Keratinocyte (primary cell): ENCODE measurements around the gene SLC66A1. TPM values are rescaled to one million over a fixed set of nuclear protein-coding genes. Genes with fewer than 3 reads are reported as not detected.

Source experiments
- DNase-seq: peaks from one replicate; pipeline ENCODE4 v3.0.0-alpha.2; 2011; ENCODE audit warnings: low read depth, missing footprints, low spot score
- FAIRE-seq: peaks from 2 replicates; lab custom pipeline; 2011; peaks lifted over from hg19 to GRCh38; lab: Jason Lieb, UNC
- H2AFZ ChIP-seq: 2 replicates; pipeline ENCODE4 v1.6.0; 2012; ENCODE audit warnings: low read length, control low read depth, inconsistent platforms; ENCODE audit not compliant: control insufficient read depth
- H3K27ac ChIP-seq: 2 replicates; pipeline ENCODE4 v1.5.1; 2011; ENCODE audit warnings: low read length; ENCODE audit not compliant: control insufficient read depth, insufficient read depth
- H3K27me3 ChIP-seq: 3 replicates; pipeline ENCODE4 v1.6.0; 2011; ENCODE audit warnings: low read length; ENCODE audit not compliant: control insufficient read depth, insufficient read depth; ENCODE audit errors: extremely low read depth
- H3K36me3 ChIP-seq, 2 experiments: 2 replicates in 1 of 2; 3 replicates in 1 of 2; pipeline ENCODE4 v1.5.1; 2011; ENCODE audit warnings: low read length in 2 of 2, mild to moderate bottlenecking in 1 of 2; ENCODE audit not compliant: control insufficient read depth in 2 of 2, insufficient read depth in 2 of 2; ENCODE audit errors: extremely low read depth in 1 of 2
- H3K4me1 ChIP-seq: 3 replicates; pipeline ENCODE4 v1.5.1; 2011; ENCODE audit warnings: low read length; ENCODE audit not compliant: control insufficient read depth, insufficient read depth; ENCODE audit errors: extremely low read depth
- H3K4me2 ChIP-seq: 3 replicates; pipeline ENCODE4 v1.6.0; 2011; ENCODE audit warnings: low read depth, low read length; ENCODE audit not compliant: control insufficient read depth, insufficient read depth; ENCODE audit errors: extremely low read depth
- H3K4me3 ChIP-seq, 3 experiments: fragments of 200-600 bp in 1 of 3; sonication (generic) in 1 of 3; 2 replicates in 2 of 3; 3 replicates in 1 of 3; pipeline ENCODE4 v1.5.1; 2011 to 2016; ENCODE audit warnings: low read length in 3 of 3, mild to moderate bottlenecking in 3 of 3, control low read depth in 2 of 3, inconsistent platforms in 1 of 3, low read depth in 1 of 3, mixed read lengths in 1 of 3, mixed run types in 1 of 3, moderate library complexity in 1 of 3; ENCODE audit not compliant: control insufficient read depth in 2 of 3, insufficient read depth in 2 of 3; ENCODE audit errors: extremely low read depth in 1 of 3
- H3K79me2 ChIP-seq: 2 replicates; pipeline ENCODE4 v1.6.0; 2012; ENCODE audit warnings: low read length; ENCODE audit not compliant: control insufficient read depth, insufficient read depth
- H3K9ac ChIP-seq: 3 replicates; pipeline ENCODE4 v1.6.0; 2011; ENCODE audit warnings: low read length; ENCODE audit not compliant: control insufficient read depth, insufficient read depth; ENCODE audit errors: extremely low read depth
- H3K9me1 ChIP-seq: 3 replicates; pipeline ENCODE4 v1.6.0; 2011; ENCODE audit warnings: low read length; ENCODE audit not compliant: control insufficient read depth, insufficient read depth; ENCODE audit errors: extremely low read depth
- H3K9me3 ChIP-seq: 2 replicates; pipeline ENCODE4 v1.5.1; 2012; ENCODE audit warnings: low read depth, low read length; ENCODE audit not compliant: control insufficient read depth
- H4K20me1 ChIP-seq: 3 replicates; pipeline ENCODE4 v1.6.0; 2011; ENCODE audit warnings: low read length; ENCODE audit not compliant: control insufficient read depth, insufficient read depth; ENCODE audit errors: extremely low read depth
- CTCF ChIP-seq, 3 experiments: IDR thresholded peaks in 1 of 3; conservative IDR thresholded peaks in 1 of 3; optimal IDR thresholded peaks in 1 of 3; 2 replicates in 2 of 3; 3 replicates in 1 of 3; pipeline versions ENCODE3 to v1.5.1; 2011; ENCODE audit warnings: low read length in 3 of 3, mild to moderate bottlenecking in 3 of 3, moderate library complexity in 2 of 3, control low read depth in 1 of 3, inconsistent platforms in 1 of 3; ENCODE audit not compliant: insufficient read depth in 2 of 3; ENCODE audit errors: extremely low read depth in 1 of 3
- EZH2 ChIP-seq: IDR thresholded peaks from one replicate; pipeline ENCODE4 v1.6.1; 2012; ENCODE audit warnings: inconsistent platforms, mild to moderate bottlenecking, low read length, moderate library complexity
- dilution Hi-C: fragments of 300-500 bp; cut with MboI; formaldehyde crosslinking; loops from one replicate; pipeline ENCODE4 v1.7.0; 2020; ENCODE audit warnings: low sequenced_read_pairs; ENCODE audit not compliant: extremely low pct_ligation_motif_present
- polyA plus RNA-seq, 5 experiments: library from polyadenylated mRNA; depleted of rRNA in 3 of 5; stranded (reverse) in 3 of 5; stranded (forward) in 1 of 5; unstranded in 1 of 5; fragments of >200 nt; gene quantifications; 1 replicate in 1 of 5; 2 replicates in 3 of 5; 3 replicates in 1 of 5; pipeline versions ENCODE4 v1.2.1 to v1.2.3, GENCODE V29; 2011 to 2012; ENCODE audit warnings: missing spikeins in 2 of 5, low read depth in 1 of 5, low replicate concordance in 1 of 5

Gene SLC66A1
- polyA plus RNA-seq, 1 donor (not counting 4 experiments of a cell fraction or from before 2014, with no cell fraction given), result 8.0 TPM

GRCh38 chr1:19351873-19352272, 39.7 kb downstream of the SLC66A1 start:
- H3K4me1 ChIP-seq, result no peaks in the 10 kb centered on the region
- H3K9me3 ChIP-seq, result no peaks in the 10 kb centered on the region
- no peak overlapping the region for H2AFZ ChIP-seq
- H3K9ac ChIP-seq, result no peak overlapping the region
- no peaks in the 10 kb centered on the region for H3K27me3 ChIP-seq
- H3K27ac ChIP-seq, result no peak overlapping the region
- H4K20me1 ChIP-seq, result no peaks in the 10 kb centered on the region
- H3K4me2 ChIP-seq, result no peak overlapping the region
- H3K9me1 ChIP-seq, result no peaks in the 10 kb centered on the region
- no peak overlapping the region for H3K4me3 ChIP-seq
- dilution Hi-C loops, result no loop called here
- TF ChIP-seq EZH2 (no peak), CTCF (optimal IDR thresholded peaks at IDR 0.05 in 1 of 3, IDR thresholded peaks at IDR 0.05 in 1 of 3, conservative IDR thresholded peaks at IDR 0.05 in 1 of 3; ENCODE audit: extremely low read depth in 1 of 3, insufficient read depth in 2 of 3, low read length in 3 of 3) (no peak)
- FAIRE-seq (no peak), DNase-seq (no peak)
- no peaks in the 10 kb centered on the region for H3K79me2 ChIP-seq
- peaks cover 33 to 46% of the 10 kb centered on the region in 2 experiments for H3K36me3 ChIP-seq

GRCh38 chr1:19352839-19353238, 40.7 kb downstream of the SLC66A1 start:
- no peak overlapping the region for H3K9ac ChIP-seq

More at GRCh38 chr1:19352839-19353238, 40.7 kb downstream of the SLC66A1 start:
- Histone ChIP-seq H3K36me3 (peaks cover 33 to 46% of the 10 kb centered on the region in 2 experiments), H3K4me2 (no peak overlapping the region), H3K4me1 (no peaks in the 10 kb centered on the region), H3K79me2 (no peaks in the 10 kb centered on the region), H3K9me1 (no peaks in the 10 kb centered on the region), H4K20me1 (no peaks in the 10 kb centered on the region), H3K27ac (no peak overlapping the region), H2AFZ (no peak overlapping the region), H3K27me3 (no peaks in the 10 kb centered on the region), H3K9me3 (no peaks in the 10 kb centered on the region), H3K4me3 (no peak overlapping the region)
- TF ChIP-seq EZH2, result no peak
- TF ChIP-seq CTCF (optimal IDR thresholded peaks at IDR 0.05 in 1 of 3, IDR thresholded peaks at IDR 0.05 in 1 of 3, conservative IDR thresholded peaks at IDR 0.05 in 1 of 3; ENCODE audit: extremely low read depth in 1 of 3, insufficient read depth in 2 of 3, low read length in 3 of 3), result no peak
- FAIRE-seq (no peak), DNase-seq (no peak)
- dilution Hi-C loops, result no loop called here
